ENCODE data around the gene PPFIA1.

Gene PPFIA1

GRCh38 chr11:70348608-70349007 lies 78.1 kb downstream of the PPFIA1 start:
- peaks cover 26 to 55% of the 10 kb centered on the region in 2 donors for H3K36me3 ChIP-seq (ENCODE audit: control insufficient read depth in 1 of 2, insufficient read depth in 2 of 2, low read length in 2 of 2)

DNA sequence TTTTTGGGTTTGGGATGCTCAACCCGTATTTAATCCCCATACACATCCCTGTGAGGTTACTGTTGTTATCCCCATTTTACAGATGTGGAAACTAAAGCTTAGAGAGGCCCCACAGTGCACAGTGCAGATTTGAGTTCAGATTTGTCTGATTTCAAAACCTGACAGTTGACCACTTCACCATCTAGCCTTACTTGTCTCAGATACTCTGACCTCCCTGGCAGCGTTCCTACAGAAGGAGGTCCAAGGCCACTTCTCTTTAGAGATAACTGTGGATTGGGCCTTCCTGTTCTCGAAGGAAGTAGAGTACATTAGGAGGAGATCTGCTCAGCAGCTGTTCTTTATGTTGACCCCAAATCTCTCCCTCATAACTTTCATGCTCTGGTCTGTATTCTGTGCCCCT lies 81.2 kb downstream of the PPFIA1 start:
- Histone ChIP-seq H3K4me3 (ENCODE audit: low read depth in 1 of 2, low read length in 2 of 2) (no peak overlapping the region), H3K36me3 (ENCODE audit: control insufficient read depth in 1 of 2, insufficient read depth in 2 of 2, low read length in 2 of 2) (peaks cover 32 to 61% of the 10 kb centered on the region in 2 donors), H3K27me3 (ENCODE audit: control insufficient read depth in 1 of 2, insufficient read depth in 2 of 2, low read length in 2 of 2) (no peaks in the 10 kb centered on the region), H3K9ac (ENCODE audit: low read depth in 1 of 2, low read length in 2 of 2) (no peak overlapping the region), H3K9me3 (ENCODE audit: control insufficient read depth in 1 of 2, low read length in 2 of 2) (no peaks in the 10 kb centered on the region), H3K27ac (ENCODE audit: low read depth, low read length) (no peak overlapping the region), H3K4me1 (ENCODE audit: control insufficient read depth in 1 of 2, insufficient read depth in 2 of 2, low read length in 2 of 2) (no peaks in the 10 kb centered on the region)

More at GRCh38 chr11:70348608-70349007, 78.1 kb downstream of the PPFIA1 start:
- H3K4me1 ChIP-seq (ENCODE audit: control insufficient read depth in 1 of 2, insufficient read depth in 2 of 2, low read length in 2 of 2): no peaks in the 10 kb centered on the region
- no peak overlapping the region for H3K27ac ChIP-seq (ENCODE audit: low read depth, low read length)
- no peaks in the 10 kb centered on the region for H3K27me3 ChIP-seq (ENCODE audit: control insufficient read depth in 1 of 2, insufficient read depth in 2 of 2, low read length in 2 of 2)
- no peaks in the 10 kb centered on the region for H3K9me3 ChIP-seq (ENCODE audit: control insufficient read depth in 1 of 2, low read length in 2 of 2)
- no peak overlapping the region for H3K9ac ChIP-seq (ENCODE audit: low read depth in 1 of 2, low read length in 2 of 2)
- no peak overlapping the region for H3K4me3 ChIP-seq (ENCODE audit: low read depth in 1 of 2, low read length in 2 of 2)

GRCh38 chr11:70352100-70352499 lies 81.6 kb downstream of the PPFIA1 start:
- Histone ChIP-seq H3K27ac (ENCODE audit: low read depth, low read length) (no peak overlapping the region), H3K36me3 (ENCODE audit: control insufficient read depth in 1 of 2, insufficient read depth in 2 of 2, low read length in 2 of 2) (peaks cover 36 to 66% of the 10 kb centered on the region in 2 donors), H3K27me3 (ENCODE audit: control insufficient read depth in 1 of 2, insufficient read depth in 2 of 2, low read length in 2 of 2) (no peaks in the 10 kb centered on the region), H3K9ac (ENCODE audit: low read depth in 1 of 2, low read length in 2 of 2) (no peak overlapping the region), H3K4me1 (ENCODE audit: control insufficient read depth in 1 of 2, insufficient read depth in 2 of 2, low read length in 2 of 2) (no peaks in the 10 kb centered on the region), H3K9me3 (ENCODE audit: control insufficient read depth in 1 of 2, low read length in 2 of 2) (no peaks in the 10 kb centered on the region), H3K4me3 (ENCODE audit: low read depth in 1 of 2, low read length in 2 of 2) (no peak overlapping the region)

DNA sequence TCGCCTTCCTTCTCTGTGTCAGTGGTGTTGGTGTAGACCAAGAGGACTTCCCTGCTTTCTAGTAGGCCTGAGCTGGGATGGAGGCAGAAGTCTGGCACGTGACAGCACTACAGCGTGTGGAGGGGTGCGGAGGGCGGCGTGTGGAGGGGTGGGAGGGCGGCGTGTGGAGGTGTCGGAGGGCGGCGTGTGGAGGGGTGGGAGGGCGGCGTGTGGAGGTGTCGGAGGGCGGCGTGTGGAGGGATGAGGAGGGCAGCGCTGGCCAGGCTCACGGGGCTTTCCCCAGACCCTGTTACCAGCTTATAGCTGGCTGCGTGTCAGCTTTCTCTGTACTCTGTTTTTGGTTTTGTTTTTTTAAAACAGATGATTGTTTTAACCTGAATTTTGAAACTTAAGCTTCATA lies 82.1 kb downstream of the PPFIA1 start:
- Histone ChIP-seq H3K36me3 (ENCODE audit: control insufficient read depth in 1 of 2, insufficient read depth in 2 of 2, low read length in 2 of 2) (peaks cover 37 to 64% of the 10 kb centered on the region in 2 donors), H3K4me1 (ENCODE audit: control insufficient read depth in 1 of 2, insufficient read depth in 2 of 2, low read length in 2 of 2) (no peaks in the 10 kb centered on the region), H3K27me3 (ENCODE audit: control insufficient read depth in 1 of 2, insufficient read depth in 2 of 2, low read length in 2 of 2) (no peaks in the 10 kb centered on the region), H3K9ac (ENCODE audit: low read depth in 1 of 2, low read length in 2 of 2) (no peak overlapping the region), H3K9me3 (ENCODE audit: control insufficient read depth in 1 of 2, low read length in 2 of 2) (no peaks in the 10 kb centered on the region), H3K27ac (ENCODE audit: low read depth, low read length) (no peak overlapping the region), H3K4me3 (ENCODE audit: low read depth in 1 of 2, low read length in 2 of 2) (no peak overlapping the region)

GRCh38 chr11:70353329-70353728 lies 82.8 kb downstream of the PPFIA1 start:
- no peak overlapping the region for H3K9ac ChIP-seq (ENCODE audit: low read depth in 1 of 2, low read length in 2 of 2)
- H3K36me3 ChIP-seq (ENCODE audit: control insufficient read depth in 1 of 2, insufficient read depth in 2 of 2, low read length in 2 of 2): peaks cover 34 to 63% of the 10 kb centered on the region in 2 donors
- H3K4me3 ChIP-seq (ENCODE audit: low read depth in 1 of 2, low read length in 2 of 2): no peak overlapping the region
- no peaks in the 10 kb centered on the region for H3K27me3 ChIP-seq (ENCODE audit: control insufficient read depth in 1 of 2, insufficient read depth in 2 of 2, low read length in 2 of 2)
- H3K9me3 ChIP-seq (ENCODE audit: control insufficient read depth in 1 of 2, low read length in 2 of 2): no peaks in the 10 kb centered on the region
- no peaks in the 10 kb centered on the region for H3K4me1 ChIP-seq (ENCODE audit: control insufficient read depth in 1 of 2, insufficient read depth in 2 of 2, low read length in 2 of 2)
- no peak overlapping the region for H3K27ac ChIP-seq (ENCODE audit: low read depth, low read length)

GRCh38 chr11:70353900-70354568 lies 83.5 kb downstream of the PPFIA1 start:
- no peaks in the 10 kb centered on the region for H3K27me3 ChIP-seq (ENCODE audit: control insufficient read depth in 1 of 2, insufficient read depth in 2 of 2, low read length in 2 of 2)
- H3K4me1 ChIP-seq (ENCODE audit: control insufficient read depth in 1 of 2, insufficient read depth in 2 of 2, low read length in 2 of 2): no peaks in the 10 kb centered on the region
- H3K4me3 ChIP-seq (ENCODE audit: low read depth in 1 of 2, low read length in 2 of 2): no peak overlapping the region
- no peak overlapping the region for H3K27ac ChIP-seq (ENCODE audit: low read depth, low read length)
- no peaks in the 10 kb centered on the region for H3K9me3 ChIP-seq (ENCODE audit: control insufficient read depth in 1 of 2, low read length in 2 of 2)
- H3K36me3 ChIP-seq (ENCODE audit: control insufficient read depth in 1 of 2, insufficient read depth in 2 of 2, low read length in 2 of 2): peaks cover 34 to 62% of the 10 kb centered on the region in 2 donors
- H3K9ac ChIP-seq (ENCODE audit: low read depth in 1 of 2, low read length in 2 of 2): no peak overlapping the region

GRCh38 chr11:70354629-70355028 lies 84.1 kb downstream of the PPFIA1 start:
- Histone ChIP-seq H3K4me1 (ENCODE audit: control insufficient read depth in 1 of 2, insufficient read depth in 2 of 2, low read length in 2 of 2) (no peaks in the 10 kb centered on the region), H3K27me3 (ENCODE audit: control insufficient read depth in 1 of 2, insufficient read depth in 2 of 2, low read length in 2 of 2) (no peaks in the 10 kb centered on the region), H3K9ac (ENCODE audit: low read depth in 1 of 2, low read length in 2 of 2) (no peak overlapping the region), H3K9me3 (ENCODE audit: control insufficient read depth in 1 of 2, low read length in 2 of 2) (no peaks in the 10 kb centered on the region), H3K4me3 (ENCODE audit: low read depth in 1 of 2, low read length in 2 of 2) (no peak overlapping the region), H3K36me3 (ENCODE audit: control insufficient read depth in 1 of 2, insufficient read depth in 2 of 2, low read length in 2 of 2) (peaks cover 34 to 62% of the 10 kb centered on the region in 2 donors), H3K27ac (ENCODE audit: low read depth, low read length) (no peak overlapping the region)

DNA sequence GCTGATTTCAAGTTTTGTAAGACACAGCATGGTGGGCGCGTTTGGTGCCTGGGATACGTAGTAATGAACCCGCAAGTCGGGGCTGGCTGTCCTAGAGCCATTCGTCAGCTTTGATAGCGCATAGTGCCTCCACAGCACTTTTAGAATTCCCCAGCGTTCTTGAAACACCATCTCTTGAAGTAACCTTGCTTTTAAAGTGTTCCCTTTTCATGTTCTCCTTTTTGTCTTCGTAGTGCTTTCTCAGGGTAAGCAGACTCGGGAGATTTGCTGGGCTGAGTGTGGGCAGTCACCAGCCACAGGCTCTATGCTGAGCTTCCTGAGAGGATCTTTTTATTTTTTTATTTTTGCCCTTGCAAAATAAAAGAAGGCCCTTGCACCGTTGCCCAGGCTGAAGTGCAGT lies 88.3 kb downstream of the PPFIA1 start:
- Histone ChIP-seq H3K4me3 (ENCODE audit: low read depth in 1 of 2, low read length in 2 of 2) (no peak overlapping the region), H3K9ac (ENCODE audit: low read depth in 1 of 2, low read length in 2 of 2) (no peak overlapping the region), H3K27ac (ENCODE audit: low read depth, low read length) (no peak overlapping the region), H3K36me3 (ENCODE audit: control insufficient read depth in 1 of 2, insufficient read depth in 2 of 2, low read length in 2 of 2) (peaks cover 33 to 80% of the 10 kb centered on the region in 2 donors), H3K9me3 (ENCODE audit: control insufficient read depth in 1 of 2, low read length in 2 of 2) (no peaks in the 10 kb centered on the region), H3K4me1 (ENCODE audit: control insufficient read depth in 1 of 2, insufficient read depth in 2 of 2, low read length in 2 of 2) (no peaks in the 10 kb centered on the region), H3K27me3 (ENCODE audit: control insufficient read depth in 1 of 2, insufficient read depth in 2 of 2, low read length in 2 of 2) (no peaks in the 10 kb centered on the region)

DNA sequence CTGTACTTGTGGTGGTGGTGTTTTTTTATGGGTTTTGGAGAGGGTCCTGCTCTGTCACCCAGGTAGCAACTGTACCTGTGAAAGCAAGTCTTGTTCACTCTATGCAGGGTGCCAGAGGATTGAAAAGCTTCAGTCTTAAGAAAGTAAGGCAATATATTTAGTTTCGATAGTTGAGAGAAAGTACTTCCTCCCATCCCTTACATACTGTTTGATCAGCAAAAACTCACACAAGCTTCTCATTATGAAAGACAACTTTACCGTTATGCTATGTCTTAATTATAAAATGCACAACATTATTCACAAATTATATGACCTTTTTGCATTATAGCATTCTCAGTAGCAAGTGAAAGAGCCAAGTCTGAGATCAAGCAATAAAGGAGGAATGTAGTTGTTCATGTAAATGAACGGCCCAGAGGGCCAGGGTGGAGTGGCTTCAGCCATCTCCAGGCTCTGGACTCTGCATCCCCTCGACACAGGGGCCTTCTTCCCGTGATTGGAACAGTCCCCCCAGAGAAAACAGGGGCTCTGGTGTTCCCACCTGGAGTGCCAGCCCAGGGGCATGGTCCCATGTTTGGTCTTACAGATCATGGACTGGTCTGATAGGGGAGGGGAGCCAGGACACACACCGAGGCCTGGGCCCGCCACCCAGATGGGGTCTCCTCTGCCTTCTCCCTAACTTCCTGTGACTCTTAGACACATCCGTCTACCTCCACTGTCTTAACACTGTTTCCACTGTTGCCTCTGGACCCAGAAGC lies 89.1 kb downstream of the PPFIA1 start:
- no peak overlapping the region for H3K4me3 ChIP-seq (ENCODE audit: low read depth in 1 of 2, low read length in 2 of 2)
- H3K9ac ChIP-seq (ENCODE audit: low read depth in 1 of 2, low read length in 2 of 2): no peak overlapping the region
- no peaks in the 10 kb centered on the region for H3K4me1 ChIP-seq (ENCODE audit: control insufficient read depth in 1 of 2, insufficient read depth in 2 of 2, low read length in 2 of 2)
- no peak overlapping the region for H3K27ac ChIP-seq (ENCODE audit: low read depth, low read length)
- H3K9me3 ChIP-seq (ENCODE audit: control insufficient read depth in 1 of 2, low read length in 2 of 2): no peaks in the 10 kb centered on the region
- no peaks in the 10 kb centered on the region for H3K27me3 ChIP-seq (ENCODE audit: control insufficient read depth in 1 of 2, insufficient read depth in 2 of 2, low read length in 2 of 2)
- H3K36me3 ChIP-seq (ENCODE audit: control insufficient read depth in 1 of 2, insufficient read depth in 2 of 2, low read length in 2 of 2): peaks cover 33 to 76% of the 10 kb centered on the region in 2 donors

DNA sequence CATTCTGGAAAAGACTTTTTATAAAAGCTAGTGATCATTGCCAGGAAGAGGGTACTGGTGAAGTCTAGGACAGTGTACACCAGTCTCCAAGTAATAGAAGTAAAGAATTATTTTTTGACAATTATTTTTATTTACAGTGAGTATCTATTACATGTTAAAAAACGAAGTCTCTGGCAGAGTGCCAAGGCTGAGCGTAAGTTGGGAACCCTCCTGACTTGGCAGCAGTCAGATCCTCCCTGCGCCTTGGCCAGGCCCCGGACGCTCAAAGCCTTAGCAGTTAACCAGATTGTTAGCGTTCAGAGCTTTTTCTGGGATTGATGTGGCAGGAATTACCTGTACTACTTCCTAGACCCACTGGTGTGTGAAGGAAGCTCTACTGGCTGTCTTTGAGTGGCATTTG lies 89.7 kb downstream of the PPFIA1 start:
- Histone ChIP-seq H3K4me1 (ENCODE audit: control insufficient read depth in 1 of 2, insufficient read depth in 2 of 2, low read length in 2 of 2) (no peaks in the 10 kb centered on the region), H3K36me3 (ENCODE audit: control insufficient read depth in 1 of 2, insufficient read depth in 2 of 2, low read length in 2 of 2) (peaks cover 31 to 76% of the 10 kb centered on the region in 2 donors), H3K9ac (ENCODE audit: low read depth in 1 of 2, low read length in 2 of 2) (no peak overlapping the region)

More for the DNA sequence above, 89.7 kb downstream of the PPFIA1 start:
- no peak overlapping the region for H3K27ac ChIP-seq (ENCODE audit: low read depth, low read length)
- H3K27me3 ChIP-seq (ENCODE audit: control insufficient read depth in 1 of 2, insufficient read depth in 2 of 2, low read length in 2 of 2): no peaks in the 10 kb centered on the region
- no peak overlapping the region for H3K4me3 ChIP-seq (ENCODE audit: low read depth in 1 of 2, low read length in 2 of 2)
- H3K9me3 ChIP-seq (ENCODE audit: control insufficient read depth in 1 of 2, low read length in 2 of 2): no peaks in the 10 kb centered on the region
